DMS153 (cell line): Measurements from ENCODE around the gene NRP1.
"Not testable (repeated sequence)": the region's sequence is repeated elsewhere in the genome, so short reads cannot be mapped to it uniquely, and the experiment has no call there.

ENCODE experiments used
- DNase-seq: peaks from one replicate; lab custom pipeline; 2025; lab: John Stamatoyannopoulos, UW

The NRP1 gene

DNA sequence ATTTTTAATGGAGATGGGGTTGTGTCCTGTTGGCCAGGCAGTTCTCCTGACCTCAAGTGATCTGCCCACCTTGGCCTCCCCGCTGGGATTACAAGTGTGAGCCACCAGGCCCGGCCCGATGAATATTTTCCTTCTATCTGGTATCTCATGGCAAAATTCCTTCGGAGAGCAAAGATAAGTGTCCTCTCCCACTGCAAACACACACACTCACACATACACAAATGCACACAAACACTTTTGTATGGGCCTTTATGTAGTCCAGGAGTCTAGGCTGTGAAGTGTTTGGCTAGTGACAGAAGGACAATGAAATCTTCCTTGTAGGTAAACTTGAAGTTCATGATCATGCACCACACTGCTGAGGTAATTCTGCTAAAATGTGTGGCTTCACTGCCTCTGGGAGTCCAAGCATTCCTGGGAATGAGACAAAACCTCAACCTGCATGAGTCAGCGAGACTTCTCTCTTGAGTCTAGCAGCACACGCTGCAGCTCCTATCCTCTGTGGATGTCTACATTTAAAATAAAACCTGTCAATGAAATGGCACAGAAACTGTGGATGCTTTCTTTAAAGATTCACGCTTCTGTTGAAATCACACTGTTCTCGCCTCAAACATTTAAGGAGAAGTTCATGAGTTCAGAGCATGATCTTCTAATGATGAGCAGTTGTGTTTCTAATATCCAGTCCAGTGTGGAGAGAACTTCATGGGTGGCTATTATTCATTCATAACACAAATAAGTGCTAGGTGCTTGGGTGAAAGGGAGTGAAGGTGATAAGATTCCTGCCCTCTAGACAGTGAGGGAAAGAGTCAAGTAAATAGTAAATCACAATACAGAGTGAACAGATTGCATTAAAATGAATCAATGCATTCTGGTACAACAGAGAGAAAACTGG, 96.5 kb downstream of the NRP1 start:
- DNase-seq = no peak

DNA sequence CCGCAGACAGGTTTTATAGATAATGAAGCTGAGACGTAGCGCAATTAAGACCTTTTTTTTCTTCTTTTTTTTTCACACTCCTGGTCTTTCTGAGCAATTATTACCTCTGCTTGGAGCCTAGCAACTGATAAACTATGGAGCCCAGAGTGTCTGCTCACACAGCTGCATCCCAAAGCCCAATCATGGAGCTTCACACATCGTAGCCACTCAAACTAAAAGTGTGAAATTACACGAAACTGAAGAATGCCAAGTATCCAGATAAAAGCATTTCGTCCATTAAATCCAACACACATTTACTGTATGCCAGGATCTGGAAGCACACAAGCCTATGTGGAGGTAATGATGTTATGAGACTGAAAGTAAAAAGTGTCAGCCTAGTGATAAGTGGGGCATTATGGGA, 97.6 kb downstream of the NRP1 start:
- no peak for DNase-seq

DNA sequence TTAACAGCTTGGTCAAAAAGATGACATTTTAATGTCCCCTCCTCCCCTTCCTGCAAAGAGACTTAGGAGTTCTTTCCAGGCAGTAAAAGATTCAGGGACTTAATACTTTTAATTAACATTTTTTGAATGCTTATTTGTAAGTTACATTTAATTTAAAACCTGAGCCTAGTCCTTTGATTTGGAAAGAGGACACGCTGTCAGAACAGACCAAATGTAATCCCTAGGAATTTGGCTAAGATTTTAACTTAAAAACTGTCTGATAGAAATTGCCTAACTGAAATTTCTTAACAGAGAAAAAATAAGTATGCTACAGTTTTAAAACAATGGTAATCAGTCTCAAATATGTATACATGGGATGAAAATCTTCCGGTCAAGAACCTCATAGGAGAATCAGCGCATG, 98.5 kb downstream of the NRP1 start:
- no peak for DNase-seq

DNA sequence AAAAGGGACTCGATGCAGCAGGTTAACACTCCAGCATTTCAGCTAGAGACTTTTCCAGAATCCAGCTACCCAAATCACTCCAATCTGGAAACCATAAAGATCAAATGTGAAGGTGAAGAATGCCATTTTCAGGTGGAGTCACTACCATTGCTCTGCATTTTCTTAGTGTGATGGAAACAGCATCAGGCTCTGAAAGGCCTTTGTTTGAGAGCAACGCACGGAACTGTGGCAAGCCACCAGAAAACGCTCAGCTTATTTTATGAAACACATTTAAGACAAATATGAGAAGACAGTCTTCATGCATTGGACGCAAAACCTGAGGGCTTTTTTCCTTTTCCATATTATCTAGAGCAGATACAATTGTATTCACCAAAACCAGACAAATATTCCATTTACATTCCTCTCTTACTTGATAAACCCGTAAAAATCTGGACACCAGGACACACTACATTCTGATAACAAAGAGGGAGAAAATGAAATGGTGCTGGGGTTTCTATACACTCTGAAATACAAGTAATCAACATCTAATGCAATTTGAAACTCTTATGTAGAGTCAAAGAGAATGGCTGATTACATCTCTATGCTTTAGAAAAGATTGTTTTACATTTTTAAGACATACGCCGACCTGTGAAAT, 99.1 kb downstream of the NRP1 start:
- no peak for DNase-seq

DNA sequence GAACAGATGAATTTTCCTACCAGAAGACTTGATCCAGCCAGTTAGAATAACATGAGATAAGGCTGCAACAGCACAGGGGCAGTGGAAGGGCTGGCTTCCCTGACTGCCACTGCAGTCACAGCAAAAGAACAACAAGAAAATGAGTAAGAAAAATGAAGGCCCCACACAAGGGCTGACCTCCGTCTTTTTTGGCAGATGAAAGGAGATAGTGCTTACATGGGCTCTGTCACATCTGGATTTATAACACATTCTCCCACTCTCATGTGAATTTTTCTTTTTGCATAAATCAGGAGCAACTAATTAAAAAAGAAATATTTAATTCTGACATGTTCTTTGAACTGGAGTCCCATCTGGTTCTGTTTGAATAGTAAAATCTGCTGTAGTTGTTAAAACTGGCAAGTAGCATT, 99.6 kb downstream of the NRP1 start:
- no peak for DNase-seq

DNA sequence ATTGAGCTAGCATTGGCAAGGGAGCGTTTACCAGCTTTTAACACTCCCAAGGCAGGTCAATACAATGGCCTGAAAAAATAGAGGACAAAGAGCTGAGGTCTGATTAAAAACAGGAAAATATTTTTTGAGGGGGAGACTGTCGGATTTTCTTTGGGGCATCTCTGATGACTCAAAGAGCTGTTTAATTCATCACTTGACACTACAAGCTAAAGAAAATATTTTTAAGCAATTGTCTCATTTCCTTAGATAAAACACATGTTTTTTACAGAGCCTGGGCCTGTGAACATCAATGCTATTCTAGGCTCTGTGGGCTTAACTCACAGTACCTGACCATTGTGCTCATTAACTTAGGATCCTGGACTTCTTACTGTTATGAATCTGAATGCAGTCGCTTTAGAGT, 100.8 kb downstream of the NRP1 start:
- no peak for DNase-seq

DNA sequence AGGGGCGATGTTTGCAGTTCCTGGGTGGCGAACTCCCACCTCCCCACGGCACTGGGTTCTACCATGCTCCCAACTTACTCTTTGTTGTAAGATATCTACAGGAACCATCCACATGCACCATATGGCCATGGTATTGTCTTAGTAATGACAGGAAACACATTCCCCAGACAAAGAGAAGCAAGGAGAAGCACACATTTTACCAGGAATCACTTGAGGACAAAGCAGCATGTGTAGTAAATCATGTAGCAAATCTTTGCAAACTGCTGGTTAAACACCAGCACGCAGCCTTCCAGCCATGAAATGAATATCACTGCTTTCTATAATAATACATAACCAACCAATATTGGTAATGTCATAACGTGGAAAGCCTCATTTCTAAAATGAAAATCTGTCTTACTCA, 101.2 kb downstream of the NRP1 start:
- no peak for DNase-seq

DNA sequence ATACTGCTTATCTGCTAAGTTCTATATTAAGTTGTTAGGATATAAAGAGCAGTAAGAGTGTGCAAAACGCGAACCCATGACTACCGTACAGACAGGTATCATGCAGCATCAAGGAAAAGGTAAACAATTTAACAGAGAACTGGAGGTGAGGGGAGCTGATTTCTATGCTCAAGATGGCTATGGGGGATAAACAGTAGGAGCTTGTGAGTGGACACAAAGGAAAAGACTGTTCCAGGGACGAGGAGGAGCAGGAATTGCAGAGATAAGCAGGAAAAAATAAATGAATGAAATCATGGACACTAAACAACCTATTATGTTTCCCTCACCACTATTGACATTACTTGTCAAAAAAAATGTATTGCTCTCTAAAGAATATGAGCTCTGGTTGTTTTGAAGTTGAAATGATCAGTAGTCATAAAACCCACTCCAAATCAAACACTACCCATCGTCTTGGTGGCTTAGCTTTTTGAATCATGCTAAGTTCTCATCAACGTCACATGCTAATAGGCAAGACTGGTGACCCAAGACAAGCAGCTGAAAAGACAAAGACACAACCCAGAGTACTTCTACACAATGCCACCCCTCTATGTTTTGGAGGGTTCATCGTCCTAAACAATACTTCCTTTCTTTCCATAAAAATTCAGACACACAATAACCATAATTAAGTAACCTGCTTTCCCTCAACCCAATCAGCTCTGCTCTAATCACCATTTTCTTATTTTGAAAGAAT, 102.7 kb downstream of the NRP1 start:
- DNase-seq = no peak

DNA sequence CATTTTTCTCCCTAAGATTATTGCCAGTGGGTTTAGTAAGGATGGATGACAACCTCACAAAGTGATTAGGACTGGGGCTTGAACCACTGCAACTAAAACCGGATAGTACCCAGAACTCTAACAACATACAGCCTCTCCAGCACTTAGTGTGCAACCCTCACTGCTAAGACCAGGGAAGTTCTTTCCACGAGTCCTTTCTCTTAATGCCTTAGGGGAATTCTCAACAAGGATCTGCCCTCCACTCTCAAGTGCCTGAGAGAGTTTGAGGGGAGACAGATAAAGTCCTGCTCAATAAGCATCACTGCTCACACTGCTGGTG, 104.6 kb downstream of the NRP1 start:
- DNase-seq = no peak

DNA sequence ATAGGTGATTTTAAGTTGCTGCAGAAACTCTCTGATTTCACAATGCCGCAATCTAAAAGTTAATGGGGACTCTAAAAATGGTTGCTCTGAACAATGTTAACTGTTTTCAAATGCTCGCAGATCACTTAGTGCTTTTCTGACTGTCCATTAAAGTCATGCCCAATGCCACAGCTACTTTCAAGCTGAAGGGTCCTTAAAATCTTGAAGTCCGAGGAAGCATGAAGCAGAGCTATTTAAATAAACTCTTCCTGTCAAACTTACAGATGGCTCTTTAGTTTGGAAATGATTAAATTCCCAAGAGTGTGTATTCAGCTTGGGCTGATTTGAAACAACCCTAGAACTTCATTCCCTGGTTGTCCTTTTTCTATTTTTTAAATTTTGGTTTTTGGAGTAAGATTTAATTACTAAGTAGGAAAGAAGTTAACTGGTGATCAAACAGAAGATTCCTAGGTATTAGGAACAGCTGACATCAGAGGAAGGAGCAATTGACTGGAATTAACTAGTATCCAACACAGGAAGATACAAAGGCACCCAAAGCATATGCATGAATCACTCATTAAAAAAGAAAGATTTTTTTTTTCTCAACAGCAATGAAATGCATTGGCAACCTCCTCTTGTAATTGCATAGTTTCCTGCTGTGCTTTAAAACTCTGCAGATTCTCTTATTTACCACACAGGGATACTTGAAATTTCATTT, 105.1 kb downstream of the NRP1 start:
- DNase-seq = no peak

DNA sequence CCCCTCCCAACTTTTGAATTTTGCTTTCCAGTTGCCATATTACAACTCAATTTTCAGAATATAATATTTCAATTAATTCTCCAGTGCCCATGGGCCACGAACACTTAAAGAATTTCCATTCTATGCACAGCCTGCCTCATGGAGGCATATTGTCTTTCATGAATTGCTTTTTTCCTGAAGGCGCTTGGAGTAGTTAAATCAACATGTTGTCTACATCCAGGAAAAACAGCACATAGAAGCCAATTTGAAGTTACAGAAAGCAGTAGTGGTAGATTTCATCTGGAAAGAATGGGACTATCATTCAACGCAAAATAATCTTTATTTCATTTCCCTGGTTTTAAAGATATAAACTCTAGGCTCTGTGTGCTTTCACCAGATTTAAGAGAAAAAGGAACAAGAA, 106.0 kb downstream of the NRP1 start:
- no peak for DNase-seq

DNA sequence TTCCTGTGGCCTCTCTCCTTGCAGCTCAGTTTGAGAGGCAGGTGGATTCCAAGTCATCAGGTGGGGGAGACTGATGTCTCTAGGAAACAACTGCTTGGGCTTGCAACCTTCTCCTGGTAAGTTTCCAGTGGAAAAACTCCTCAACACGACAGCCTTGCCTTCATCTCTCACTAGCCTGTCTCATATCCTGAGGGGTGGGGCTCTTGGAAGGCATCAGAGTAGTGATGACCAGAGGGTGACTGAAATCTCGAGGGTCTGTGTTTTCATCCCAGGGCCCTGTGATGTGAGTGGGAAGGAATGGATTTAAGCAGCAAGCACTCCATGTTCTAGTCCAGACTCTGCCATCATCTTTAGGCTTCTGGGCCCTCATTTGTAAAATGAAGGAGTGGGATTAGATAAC, 107.0 kb downstream of the NRP1 start:
- DNase-seq = no peak

DNA sequence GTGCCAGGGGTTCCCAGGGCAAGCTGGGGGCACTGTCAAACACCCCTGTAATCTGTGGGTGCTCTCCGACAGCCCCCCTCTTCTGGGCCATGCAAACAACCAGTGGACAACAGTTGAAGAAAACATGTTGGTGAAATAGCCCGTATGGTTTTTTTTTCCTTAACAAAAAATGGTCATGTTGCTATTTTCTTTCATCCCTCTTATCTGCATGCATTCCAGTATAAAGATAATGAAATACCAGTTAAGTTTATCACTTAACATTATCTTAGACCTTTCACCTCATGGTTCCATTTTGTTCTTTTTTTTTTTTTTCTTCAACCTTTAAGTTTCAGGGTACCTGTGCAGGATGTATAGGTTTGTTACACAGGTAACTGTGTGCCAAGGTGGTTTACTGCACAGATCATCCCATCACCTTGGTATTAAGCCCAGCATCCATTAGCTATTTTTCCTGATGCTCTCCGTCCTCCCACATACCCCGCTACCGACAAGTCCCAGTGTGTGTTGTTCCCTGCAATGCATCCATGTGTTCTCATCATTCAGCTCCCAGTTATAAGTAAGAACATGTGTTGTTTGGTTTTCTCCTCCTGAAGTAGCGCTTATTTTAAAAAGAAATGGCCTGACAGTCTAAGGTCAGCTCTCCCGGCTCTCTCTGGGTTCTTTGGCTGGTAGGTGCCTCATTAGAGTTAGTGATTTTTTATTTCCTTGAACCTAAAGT, 110.1 kb downstream of the NRP1 start:
- no peak for DNase-seq

DNA sequence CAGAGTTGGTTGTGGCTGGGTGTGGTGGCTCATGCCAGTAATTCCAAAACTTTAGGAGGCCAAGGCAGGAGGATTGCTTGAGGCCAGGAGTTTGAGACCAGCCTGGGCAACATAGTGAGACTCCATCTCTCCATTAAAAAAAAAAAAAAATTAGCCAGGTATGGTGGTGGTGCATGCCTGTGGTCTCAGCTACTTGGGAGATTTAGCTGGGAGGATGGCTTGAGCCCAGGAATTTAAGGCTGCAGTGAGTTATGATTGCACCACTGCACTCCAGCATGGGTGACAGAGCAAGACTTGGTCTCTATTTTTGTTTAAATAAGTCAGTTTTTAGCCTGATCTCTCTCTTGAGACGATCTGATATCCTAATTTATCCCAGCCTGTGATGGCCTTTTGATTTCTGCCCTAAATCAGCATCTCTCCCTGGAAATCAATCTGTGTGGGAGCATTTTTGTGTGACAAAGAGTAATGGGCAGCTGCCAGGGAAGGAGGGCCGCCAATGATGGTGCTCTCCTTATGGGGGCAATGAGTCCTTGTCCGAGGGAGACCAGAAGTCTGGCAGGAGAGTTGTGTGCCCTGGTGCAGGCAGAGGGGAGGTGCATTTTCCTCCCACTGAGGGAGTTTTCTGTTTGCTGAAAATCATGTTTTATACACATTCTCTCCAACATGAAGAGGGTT, 111.0 kb downstream of the NRP1 start:
- no peak for DNase-seq

DNA sequence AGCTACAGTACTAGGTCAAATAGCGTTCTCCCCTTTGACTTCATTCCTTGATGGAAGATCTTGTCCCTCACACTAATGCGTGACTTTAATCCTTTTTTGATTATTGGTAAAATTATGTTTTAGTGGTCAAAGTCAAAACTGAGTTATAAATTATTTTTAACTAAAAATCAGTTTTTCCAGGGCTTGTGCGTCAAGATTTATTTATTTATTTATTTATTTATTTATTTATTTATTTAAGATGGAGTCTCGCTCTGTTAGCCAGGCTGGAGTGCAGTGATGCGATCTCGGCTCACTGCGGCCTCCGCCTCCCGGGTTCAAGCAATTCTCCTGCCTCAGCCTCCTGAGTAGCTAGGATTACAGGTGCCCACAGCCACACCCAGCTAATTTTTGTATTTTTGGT, 112.2 kb downstream of the NRP1 start:
- DNase-seq = not testable (repeated sequence)

DNA sequence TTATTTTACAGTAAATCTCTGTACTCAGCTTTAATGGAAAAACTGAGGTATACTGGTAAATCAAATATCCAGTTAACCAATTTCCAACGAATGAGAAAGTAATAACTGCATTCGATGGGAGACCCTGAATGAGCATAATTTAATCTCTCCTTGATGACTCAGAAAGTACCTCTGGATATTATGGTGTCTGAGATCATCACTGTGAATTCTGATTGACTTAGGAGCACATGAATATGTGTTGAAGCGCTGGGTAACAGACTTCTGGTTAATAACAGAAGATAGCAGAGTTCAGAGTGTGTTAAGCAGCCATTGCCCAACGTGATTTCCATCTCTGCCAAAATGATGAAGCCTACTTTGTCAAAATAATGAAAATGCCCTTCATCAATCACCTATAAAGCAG, 116.6 kb downstream of the NRP1 start:
- DNase-seq = no peak

DNA sequence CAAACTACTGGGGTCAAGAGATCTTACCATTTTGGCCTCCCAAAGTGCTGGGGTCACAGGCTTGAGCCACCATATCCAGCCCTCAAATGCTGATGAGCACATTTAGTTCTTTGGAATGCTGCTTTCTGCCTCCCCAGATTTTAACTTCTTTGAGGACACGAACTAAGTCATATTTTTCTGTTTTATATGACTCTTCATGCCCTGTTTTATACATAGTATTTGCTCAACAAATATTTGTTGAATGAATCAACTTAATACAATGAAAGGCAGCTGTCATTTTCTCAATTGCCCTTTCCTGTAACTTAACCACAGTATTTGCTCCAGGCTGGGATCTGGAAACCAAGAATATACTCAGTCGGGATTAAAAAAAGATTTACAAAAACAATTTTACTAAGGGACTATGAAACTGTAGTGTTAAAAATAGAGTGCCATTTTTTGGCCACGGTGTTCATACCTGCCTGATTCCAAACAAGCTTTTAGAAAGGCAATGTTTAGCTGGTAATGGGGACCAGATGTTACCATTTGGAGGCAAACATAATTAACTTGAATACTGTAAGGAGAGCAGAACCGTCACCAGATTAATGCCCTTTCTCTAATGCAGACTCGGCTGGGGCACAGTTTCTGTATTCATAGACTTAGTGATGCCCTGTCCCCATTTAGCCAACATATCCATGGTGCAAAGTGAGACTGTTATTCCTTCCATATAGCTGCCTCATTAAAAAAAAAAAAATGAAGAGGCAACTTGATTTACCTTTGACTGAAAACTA, 117.6 kb downstream of the NRP1 start:
- DNase-seq = peak; percentile 47

DNA sequence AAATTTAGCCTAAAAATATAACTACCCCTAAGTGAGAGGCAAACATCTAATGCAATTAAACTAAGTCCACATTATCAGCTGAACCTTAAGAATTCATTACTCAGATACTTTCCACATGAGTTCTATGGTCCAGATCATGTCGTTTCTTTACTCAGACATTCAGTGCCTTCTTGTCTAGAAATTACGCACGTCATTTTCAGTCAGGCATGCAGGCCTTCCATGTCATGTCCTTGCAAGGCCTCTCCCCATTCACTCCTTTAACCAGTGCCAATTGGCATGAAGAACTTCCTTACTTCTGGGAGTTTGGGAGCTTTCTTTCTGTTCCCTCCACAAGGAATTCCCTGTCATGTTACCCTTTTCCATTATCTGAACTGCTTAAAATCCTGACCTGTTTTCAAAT, 118.8 kb downstream of the NRP1 start:
- no peak for DNase-seq

DNA sequence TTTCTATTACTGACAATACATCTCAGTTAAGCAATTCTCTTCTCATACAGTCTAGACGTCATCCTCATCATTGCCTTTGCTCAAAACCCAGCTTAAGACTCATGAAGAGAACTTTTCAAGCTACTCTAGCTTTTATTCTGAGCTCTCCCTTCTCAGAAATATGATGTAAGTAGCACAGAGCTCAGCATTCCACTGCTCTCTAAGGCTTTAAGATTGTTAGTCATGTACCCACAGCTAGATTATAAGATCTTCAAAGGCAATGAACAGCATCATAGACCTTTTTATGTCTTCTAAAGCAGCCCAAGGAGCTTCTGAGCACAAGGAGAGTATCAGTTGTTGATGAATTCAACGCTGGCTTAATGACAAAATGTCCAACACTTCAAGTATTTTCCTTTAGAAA, 119.3 kb downstream of the NRP1 start:
- no peak for DNase-seq

DNA sequence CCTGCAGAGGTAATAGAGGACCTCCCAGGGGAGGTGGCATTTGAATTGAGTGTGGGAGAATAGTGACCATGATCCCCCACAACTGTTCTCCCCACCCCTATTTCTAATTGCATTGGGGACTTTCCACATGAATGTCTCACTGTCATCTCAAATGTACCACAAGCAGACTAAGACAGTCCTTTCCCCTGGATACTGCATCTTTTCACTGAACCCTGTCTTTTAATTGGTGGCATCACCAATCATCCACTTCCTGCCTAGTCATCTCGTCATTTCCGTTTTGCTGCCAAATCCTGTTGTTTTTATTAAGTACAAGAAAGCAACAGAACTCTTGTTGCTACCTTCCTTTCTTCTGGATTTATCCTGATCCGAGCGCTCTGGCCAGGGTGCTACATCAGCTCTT, 120.3 kb downstream of the NRP1 start:
- no peak for DNase-seq
